ENCODE data around the gene PATL1. TPM values are rescaled to one million over a fixed set of nuclear protein-coding genes. Genes with fewer than 3 reads are reported as not detected.
A peak's percentile ranks its signal among the peaks of the same experiment; 100 is the strongest.
"Not testable (repeated sequence)": the region's sequence is repeated elsewhere in the genome, so short reads cannot be mapped to it uniquely, and the experiment has no call there.

Gene PATL1
- total RNA-seq (2014; rRNA removed; shearing (Covaris generic)), result 23.9 and 39.5 TPM in 2 replicates

- DNase-seq (ENCODE audit: low read depth), result peak; percentile 98
Observed at GRCh38 chr11:59668950-59669610, at the start of gene PATL1. TSS of gene PATL1 (minus strand) at chr11:59669037. CDS start at chr11:59668895, 142 bp downstream.

- no peak for DNase-seq (ENCODE audit: low read depth)
Observed at GRCh38 chr11:59716051-59716450, 47.2 kb upstream of the PATL1 start.

GRCh38 chr11:59713745-59714144 is 44.9 kb upstream of the PATL1 start, which contains the start of gene OR10V1:
TSS of gene OR10V1 (minus strand) at chr11:59713845. CDS start at chr11:59713845, 0 bp downstream.
- no peak for DNase-seq (ENCODE audit: low read depth)

- DNase-seq (ENCODE audit: low read depth), result peak; percentile 15
Observed at GRCh38 chr11:59710136-59710847, 41.5 kb upstream of the PATL1 start.

GRCh38 chr11:59708537-59708936 is 39.7 kb upstream of the PATL1 start:
- DNase-seq (ENCODE audit: low read depth), result peak; percentile 69

GRCh38 chr11:59707371-59707770 is 38.5 kb upstream of the PATL1 start:
- DNase-seq (ENCODE audit: low read depth), result no peak

- peak; percentile 98 for DNase-seq (ENCODE audit: low read depth)
Observed at GRCh38 chr11:59706518-59707285, 37.9 kb upstream of the PATL1 start.

- peak; percentile 49 for DNase-seq (ENCODE audit: low read depth)
Observed at GRCh38 chr11:59705294-59705693, 36.5 kb upstream of the PATL1 start.

- DNase-seq (ENCODE audit: low read depth), result not testable (repeated sequence)
Observed at GRCh38 chr11:59703515-59703914, 34.7 kb upstream of the PATL1 start.

- DNase-seq (ENCODE audit: low read depth), result not testable (repeated sequence)
Observed at GRCh38 chr11:59700157-59700556, 31.3 kb upstream of the PATL1 start.

GRCh38 chr11:59698506-59698905 is 29.7 kb upstream of the PATL1 start:
- DNase-seq (ENCODE audit: low read depth), result no peak

GRCh38 chr11:59692915-59693314 is 24.1 kb upstream of the PATL1 start:
- no peak for DNase-seq (ENCODE audit: low read depth)

GRCh38 chr11:59691156-59691555 is 22.3 kb upstream of the PATL1 start:
- DNase-seq (ENCODE audit: low read depth), result no peak

GRCh38 chr11:59689015-59689414 is 20.2 kb upstream of the PATL1 start:
- no peak for DNase-seq (ENCODE audit: low read depth)

- not testable (repeated sequence) for DNase-seq (ENCODE audit: low read depth)
Observed at GRCh38 chr11:59681260-59681725, 12.5 kb upstream of the PATL1 start.

- peak; percentile 77 for DNase-seq (ENCODE audit: low read depth)
Observed at GRCh38 chr11:59680287-59681154, 11.7 kb upstream of the PATL1 start.

- no peak for DNase-seq (ENCODE audit: low read depth)
Observed at GRCh38 chr11:59679347-59679746, 10.5 kb upstream of the PATL1 start.

- DNase-seq (ENCODE audit: low read depth), result no peak
Observed at GRCh38 chr11:59678813-59679165, 10.0 kb upstream of the PATL1 start.

- DNase-seq (ENCODE audit: low read depth), result no peak
Observed at GRCh38 chr11:59678118-59678812, 9.4 kb upstream of the PATL1 start.

GRCh38 chr11:59676205-59676604 is 7.4 kb upstream of the PATL1 start:
- DNase-seq (ENCODE audit: low read depth), result no peak

- DNase-seq (ENCODE audit: low read depth), result no peak
Observed at GRCh38 chr11:59674291-59674690, 5.5 kb upstream of the PATL1 start.

Measured in RPMI7951 (cell line).